ENCODE data around the gene CFHR1. TPM values are rescaled to one million over a fixed set of nuclear protein-coding genes. Genes with fewer than 3 reads are reported as not detected.

CFHR1 gene
- total and polyA plus RNA-seq, 2 of the 13 experiments (the other 11 are each of a cell fraction or from before 2014, with no cell fraction given), result not detected

DNA sequence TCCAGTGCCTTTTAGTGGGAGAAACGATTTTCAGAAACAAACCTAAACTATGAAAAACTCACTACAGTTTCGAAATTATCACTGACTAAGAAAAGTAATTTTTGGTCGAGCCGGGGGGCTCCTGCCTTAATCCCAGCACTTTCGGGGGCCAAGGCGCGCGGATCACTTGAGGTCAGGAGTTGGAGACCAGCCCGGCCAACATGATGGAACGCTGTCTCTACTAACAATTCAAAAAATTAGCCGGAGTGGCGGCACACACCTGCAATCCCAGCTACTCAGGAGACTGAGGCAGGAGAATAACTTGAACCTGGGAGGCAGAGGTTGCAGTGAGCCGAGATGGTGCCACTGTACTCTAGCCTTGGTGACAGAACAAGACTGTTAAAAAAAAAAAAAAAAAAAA is 41.9 kb upstream of the CFHR1 start (continued):
- TF ChIP-seq, protein P1, sequence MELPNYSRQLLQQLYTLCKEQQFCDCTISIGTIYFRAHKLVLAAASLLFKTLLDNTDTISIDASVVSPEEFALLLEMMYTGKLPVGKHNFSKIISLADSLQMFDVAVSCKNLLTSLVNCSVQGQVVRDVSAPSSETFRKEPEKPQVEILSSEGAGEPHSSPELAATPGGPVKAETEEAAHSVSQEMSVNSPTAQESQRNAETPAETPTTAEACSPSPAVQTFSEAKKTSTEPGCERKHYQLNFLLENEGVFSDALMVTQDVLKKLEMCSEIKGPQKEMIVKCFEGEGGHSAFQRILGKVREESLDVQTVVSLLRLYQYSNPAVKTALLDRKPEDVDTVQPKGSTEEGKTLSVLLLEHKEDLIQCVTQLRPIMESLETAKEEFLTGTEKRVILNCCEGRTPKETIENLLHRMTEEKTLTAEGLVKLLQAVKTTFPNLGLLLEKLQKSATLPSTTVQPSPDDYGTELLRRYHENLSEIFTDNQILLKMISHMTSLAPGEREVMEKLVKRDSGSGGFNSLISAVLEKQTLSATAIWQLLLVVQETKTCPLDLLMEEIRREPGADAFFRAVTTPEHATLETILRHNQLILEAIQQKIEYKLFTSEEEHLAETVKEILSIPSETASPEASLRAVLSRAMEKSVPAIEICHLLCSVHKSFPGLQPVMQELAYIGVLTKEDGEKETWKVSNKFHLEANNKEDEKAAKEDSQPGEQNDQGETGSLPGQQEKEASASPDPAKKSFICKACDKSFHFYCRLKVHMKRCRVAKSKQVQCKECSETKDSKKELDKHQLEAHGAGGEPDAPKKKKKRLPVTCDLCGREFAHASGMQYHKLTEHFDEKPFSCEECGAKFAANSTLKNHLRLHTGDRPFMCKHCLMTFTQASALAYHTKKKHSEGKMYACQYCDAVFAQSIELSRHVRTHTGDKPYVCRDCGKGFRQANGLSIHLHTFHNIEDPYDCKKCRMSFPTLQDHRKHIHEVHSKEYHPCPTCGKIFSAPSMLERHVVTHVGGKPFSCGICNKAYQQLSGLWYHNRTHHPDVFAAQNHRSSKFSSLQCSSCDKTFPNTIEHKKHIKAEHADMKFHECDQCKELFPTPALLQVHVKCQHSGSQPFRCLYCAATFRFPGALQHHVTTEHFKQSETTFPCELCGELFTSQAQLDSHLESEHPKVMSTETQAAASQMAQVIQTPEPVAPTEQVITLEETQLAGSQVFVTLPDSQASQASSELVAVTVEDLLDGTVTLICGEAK (IDR thresholded peaks at IDR 0.05), result no peak
- TF ChIP-seq, protein P1 (CRISPR knock-in tag; IDR thresholded peaks at IDR 0.05), result no peak
- no peak for TF ChIP-seq ZNF253 (CRISPR knock-in tag; IDR thresholded peaks at IDR 0.05; ENCODE audit: borderline replicate concordance)
- TF ChIP-seq ZBTB7B (CRISPR knock-in tag; IDR thresholded peaks at IDR 0.05), result no peak
- no peak for TF ChIP-seq ZNF292 (CRISPR knock-in tag; IDR thresholded peaks at IDR 0.05; ENCODE audit: borderline replicate concordance, low read depth)
- TF ChIP-seq, protein P2, sequence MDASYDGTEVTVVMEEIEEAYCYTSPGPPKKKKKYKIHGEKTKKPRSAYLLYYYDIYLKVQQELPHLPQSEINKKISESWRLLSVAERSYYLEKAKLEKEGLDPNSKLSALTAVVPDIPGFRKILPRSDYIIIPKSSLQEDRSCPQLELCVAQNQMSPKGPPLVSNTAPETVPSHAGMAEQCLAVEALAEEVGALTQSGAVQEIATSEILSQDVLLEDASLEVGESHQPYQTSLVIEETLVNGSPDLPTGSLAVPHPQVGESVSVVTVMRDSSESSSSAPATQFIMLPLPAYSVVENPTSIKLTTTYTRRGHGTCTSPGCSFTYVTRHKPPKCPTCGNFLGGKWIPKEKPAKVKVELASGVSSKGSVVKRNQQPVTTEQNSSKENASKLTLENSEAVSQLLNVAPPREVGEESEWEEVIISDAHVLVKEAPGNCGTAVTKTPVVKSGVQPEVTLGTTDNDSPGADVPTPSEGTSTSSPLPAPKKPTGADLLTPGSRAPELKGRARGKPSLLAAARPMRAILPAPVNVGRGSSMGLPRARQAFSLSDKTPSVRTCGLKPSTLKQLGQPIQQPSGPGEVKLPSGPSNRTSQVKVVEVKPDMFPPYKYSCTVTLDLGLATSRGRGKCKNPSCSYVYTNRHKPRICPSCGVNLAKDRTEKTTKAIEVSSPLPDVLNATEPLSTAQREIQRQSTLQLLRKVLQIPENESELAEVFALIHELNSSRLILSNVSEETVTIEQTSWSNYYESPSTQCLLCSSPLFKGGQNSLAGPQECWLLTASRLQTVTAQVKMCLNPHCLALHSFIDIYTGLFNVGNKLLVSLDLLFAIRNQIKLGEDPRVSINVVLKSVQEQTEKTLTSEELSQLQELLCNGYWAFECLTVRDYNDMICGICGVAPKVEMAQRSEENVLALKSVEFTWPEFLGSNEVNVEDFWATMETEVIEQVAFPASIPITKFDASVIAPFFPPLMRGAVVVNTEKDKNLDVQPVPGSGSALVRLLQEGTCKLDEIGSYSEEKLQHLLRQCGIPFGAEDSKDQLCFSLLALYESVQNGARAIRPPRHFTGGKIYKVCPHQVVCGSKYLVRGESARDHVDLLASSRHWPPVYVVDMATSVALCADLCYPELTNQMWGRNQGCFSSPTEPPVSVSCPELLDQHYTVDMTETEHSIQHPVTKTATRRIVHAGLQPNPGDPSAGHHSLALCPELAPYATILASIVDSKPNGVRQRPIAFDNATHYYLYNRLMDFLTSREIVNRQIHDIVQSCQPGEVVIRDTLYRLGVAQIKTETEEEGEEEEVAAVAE (CRISPR knock-in tag; IDR thresholded peaks at IDR 0.05; ENCODE audit: borderline replicate concordance), result no peak
- TF ChIP-seq RFX3 (CRISPR knock-in tag; IDR thresholded peaks at IDR 0.05), result no peak
- TF ChIP-seq ZNF607 (CRISPR knock-in tag; IDR thresholded peaks at IDR 0.05; ENCODE audit: borderline replicate concordance), result no peak

Measured in HepG2 (cell line).